Astrocyte (in vitro differentiated cells and primary cell): ENCODE data around the gene A4GALT. TPM values are rescaled to one million over a fixed set of nuclear protein-coding genes. Genes with fewer than 3 reads are reported as not detected.
A peak's percentile ranks its signal among the peaks of the same experiment; 100 is the strongest.

Experiments
- DNase-seq: peaks from one replicate; pipeline ENCODE4 v3.0.0-alpha.2; 2010; ENCODE audit warnings: low read depth
- FAIRE-seq: peaks from 2 replicates; lab custom pipeline; 2011; peaks lifted over from hg19 to GRCh38; lab: Jason Lieb, UNC
- H2AFZ ChIP-seq: 2 replicates; pipeline ENCODE4 v1.6.0; 2012; ENCODE audit warnings: low read depth, low read length, inconsistent platforms
- H3K27ac ChIP-seq: 2 replicates; pipeline ENCODE4 v1.5.1; 2011; ENCODE audit warnings: low read depth, low read length, inconsistent platforms
- H3K27me3 ChIP-seq: 2 replicates; pipeline ENCODE4 v1.6.0; 2011; ENCODE audit warnings: low read length, inconsistent platforms; ENCODE audit not compliant: insufficient read depth
- H3K36me3 ChIP-seq: 2 replicates; pipeline ENCODE4 v1.5.1; 2011; ENCODE audit warnings: low read length, inconsistent platforms; ENCODE audit not compliant: insufficient read depth
- H3K4me1 ChIP-seq: 2 replicates; pipeline ENCODE4 v1.5.1; 2011; ENCODE audit warnings: low read length, inconsistent platforms; ENCODE audit not compliant: insufficient read depth
- H3K4me2 ChIP-seq: 2 replicates; pipeline ENCODE4 v1.6.0; 2012; ENCODE audit warnings: low read length, inconsistent platforms
- H3K4me3 ChIP-seq: 2 replicates; pipeline ENCODE4 v1.5.1; 2011; ENCODE audit warnings: low read depth, mild to moderate bottlenecking, low read length, inconsistent platforms; ENCODE audit not compliant: insufficient read depth
- H3K79me2 ChIP-seq: 2 replicates; pipeline ENCODE4 v1.6.0; 2012; ENCODE audit warnings: mild to moderate bottlenecking, low read length, inconsistent platforms; ENCODE audit not compliant: insufficient read depth
- H3K9ac ChIP-seq: 2 replicates; pipeline ENCODE4 v1.6.0; 2012; ENCODE audit warnings: mild to moderate bottlenecking, low read length, inconsistent platforms
- H3K9me3 ChIP-seq: 2 replicates; pipeline ENCODE4 v1.5.1; 2012; ENCODE audit warnings: low read depth, mild to moderate bottlenecking, low read length, inconsistent platforms; ENCODE audit not compliant: insufficient read depth
- H4K20me1 ChIP-seq: 2 replicates; pipeline ENCODE4 v1.6.0; 2012; ENCODE audit warnings: low read length, inconsistent platforms; ENCODE audit not compliant: insufficient read depth
- H3K27ac Mint-ChIP-seq: one replicate; pipeline ENCODE4 v1.8.0; 2021; ENCODE audit warnings: mild to moderate bottlenecking, mixed read lengths; ENCODE audit not compliant: unreplicated experiment
- H3K27me3 Mint-ChIP-seq: one replicate; pipeline ENCODE4 v1.8.0; 2021; ENCODE audit warnings: low read depth, mixed read lengths; ENCODE audit not compliant: unreplicated experiment
- H3K36me3 Mint-ChIP-seq: one replicate; pipeline ENCODE4 v1.8.0; 2021; ENCODE audit warnings: low read depth, mixed read lengths; ENCODE audit not compliant: unreplicated experiment
- H3K4me1 Mint-ChIP-seq: one replicate; pipeline ENCODE4 v1.8.0; 2021; ENCODE audit warnings: low read depth, mixed read lengths; ENCODE audit not compliant: unreplicated experiment
- H3K4me3 Mint-ChIP-seq: one replicate; pipeline ENCODE4 v1.8.0; 2021; ENCODE audit warnings: mild to moderate bottlenecking, moderate library complexity, mixed read lengths; ENCODE audit not compliant: unreplicated experiment
- H3K9me3 Mint-ChIP-seq: one replicate; pipeline ENCODE4 v1.8.0; 2021; ENCODE audit warnings: mild to moderate bottlenecking, mixed read lengths; ENCODE audit not compliant: unreplicated experiment
- CTCF ChIP-seq: IDR thresholded peaks from 2 replicates; pipeline ENCODE4 v1.5.1; 2011; ENCODE audit warnings: low read depth, mild to moderate bottlenecking, inconsistent platforms, low read length, moderate library complexity; ENCODE audit not compliant: insufficient read depth
- EZH2 ChIP-seq: IDR thresholded peaks from 2 replicates; pipeline ENCODE4 v1.6.1; 2012; ENCODE audit warnings: mild to moderate bottlenecking, low read length, inconsistent platforms; ENCODE audit not compliant: insufficient read depth
- total RNA-seq: library from RNA; stranded (reverse); gene quantifications from 2 replicates; pipeline ENCODE4 v1.2.1, GENCODE V29; 2021

The A4GALT gene
- total RNA-seq, 1 donor from 2014 or later, result 1.9 TPM

DNA sequence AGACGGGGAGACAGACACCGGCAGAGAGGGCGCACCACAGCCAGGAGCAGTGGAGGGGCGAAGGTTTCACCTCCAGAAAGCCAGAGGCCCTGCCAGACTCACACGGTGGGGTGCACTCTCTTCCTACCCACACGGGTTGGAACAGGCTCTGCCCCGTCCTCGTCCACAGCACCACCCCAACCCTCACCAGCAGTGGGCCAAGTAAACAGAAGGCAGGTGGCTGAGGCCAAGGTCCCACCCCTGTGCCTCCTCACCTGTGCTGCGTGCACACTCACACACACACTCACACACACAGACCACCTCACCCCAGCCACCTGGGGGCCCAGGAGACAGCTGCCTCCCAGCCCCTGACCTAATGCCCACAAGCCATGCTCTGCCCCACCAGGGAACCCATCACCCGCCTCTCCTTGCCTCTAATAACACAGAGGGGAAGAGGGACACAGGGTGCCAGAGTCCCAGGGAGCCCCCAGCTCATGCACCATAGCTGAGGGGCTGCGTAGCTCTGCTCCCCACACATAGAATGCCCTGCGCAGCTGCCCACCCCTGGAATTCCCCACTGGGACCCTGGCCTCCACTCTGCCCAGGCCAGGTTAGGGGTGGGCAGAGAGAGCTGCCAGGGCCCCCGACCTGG lies 74.6 kb downstream of the A4GALT start:
- H3K4me3 Mint-ChIP-seq, result no peak overlapping the region

GRCh38 chr22:42645341-42645937 lies 75.2 kb downstream of the A4GALT start:
- Mint-ChIP-seq H3K4me1 (peaks cover 29% of the 10 kb centered on the region), H3K4me3 (peak overlapping the region; percentile 69), H3K27me3 (no peaks in the 10 kb centered on the region), H3K9me3 (no peaks in the 10 kb centered on the region), H3K27ac (peak overlapping the region; percentile 58), H3K36me3 (no peaks in the 10 kb centered on the region)
- Histone ChIP-seq H3K9me3 (no peaks in the 10 kb centered on the region), H3K27ac (no peak overlapping the region), H3K9ac (peak overlapping the region; percentile 22), H3K4me1 (peaks cover 39% of the 10 kb centered on the region), H2AFZ (no peak overlapping the region), H3K27me3 (no peaks in the 10 kb centered on the region), H3K4me2 (peak overlapping the region; percentile 100), H4K20me1 (peaks cover 74% of the 10 kb centered on the region), H3K36me3 (no peaks in the 10 kb centered on the region), H3K79me2 (peaks cover 89% of the 10 kb centered on the region), H3K4me3 (no peak overlapping the region)
- TF ChIP-seq EZH2 (no peak), CTCF (no peak)
- FAIRE-seq (no peak), DNase-seq (no peak)

More for the DNA sequence above, 74.6 kb downstream of the A4GALT start:
- no peak overlapping the region for H3K4me3 ChIP-seq
- no peak overlapping the region for H3K27ac ChIP-seq
- peak overlapping the region; percentile 58 for H3K27ac Mint-ChIP-seq
- H3K27me3 Mint-ChIP-seq, result no peaks in the 10 kb centered on the region
- peaks cover 83% of the 10 kb centered on the region for H3K79me2 ChIP-seq
- H3K9me3 ChIP-seq, result no peaks in the 10 kb centered on the region
- no peaks in the 10 kb centered on the region for H3K36me3 Mint-ChIP-seq
- peaks cover 29% of the 10 kb centered on the region for H3K4me1 Mint-ChIP-seq
- no peak overlapping the region for H2AFZ ChIP-seq
- TF ChIP-seq CTCF, result no peak
- TF ChIP-seq EZH2, result no peak
- DNase-seq (no peak), FAIRE-seq (no peak)
- no peaks in the 10 kb centered on the region for H3K27me3 ChIP-seq
- peak overlapping the region; percentile 100 for H3K4me2 ChIP-seq
- H4K20me1 ChIP-seq, result peaks cover 74% of the 10 kb centered on the region
- H3K9me3 Mint-ChIP-seq, result no peaks in the 10 kb centered on the region
- no peaks in the 10 kb centered on the region for H3K36me3 ChIP-seq
- H3K9ac ChIP-seq, result no peak overlapping the region
- peaks cover 39% of the 10 kb centered on the region for H3K4me1 ChIP-seq
